Heart left ventricle (tissue), 16 donors: ENCODE results near the gene RGCC. TPM values are rescaled to one million over a fixed set of nuclear protein-coding genes. Genes with fewer than 3 reads are reported as not detected.

Experiments used
- ATAC-seq, 4 donors: fragments of 200-7000 bp; cut with Tn5 transposase; one replicate each; pipeline ENCODE4 v1.9.1; 2020 to 2022; ENCODE audit warnings: moderate library complexity in 4 of 4, mild to moderate bottlenecking in 3 of 4, moderate number of reproducible peaks in 1 of 4
- DNase-seq, 5 donors: peaks; one replicate each; pipeline ENCODE4 v3.0.0-alpha.2; 2020
- H3K27ac ChIP-seq, 12 donors: fragments of 200-600 bp; sonication (generic) in 4 of 12; one replicate each; pipeline versions ENCODE4 v1.5.0 to v1.8.0; 2016 to 2022; ENCODE audit warnings: mild to moderate bottlenecking in 2 of 12
- H3K27me3 ChIP-seq, 9 donors: fragments of 200-600 bp; sonication (generic) in 2 of 9; one replicate each; pipeline versions ENCODE4 v1.5.1 to v1.8.0; 2016 to 2022; ENCODE audit warnings: mild to moderate bottlenecking in 3 of 9
- H3K36me3 ChIP-seq, 9 donors: fragments of 200-600 bp; sonication (generic) in 2 of 9; one replicate each; pipeline versions ENCODE4 v1.5.0 to v1.8.0; 2018 to 2022; ENCODE audit warnings: mild to moderate bottlenecking in 2 of 9
- H3K4me1 ChIP-seq, 12 donors: fragments of 200-600 bp; sonication (generic) in 4 of 12; one replicate each; pipeline versions ENCODE4 v1.5.0 to v1.8.0; 2016 to 2022; ENCODE audit warnings: mild to moderate bottlenecking in 3 of 12
- H3K4me3 ChIP-seq, 12 donors: fragments of 200-600 bp; sonication (generic) in 4 of 12; one replicate each; pipeline versions ENCODE4 v1.5.0 to v1.8.0; 2017 to 2022; ENCODE audit warnings: mild to moderate bottlenecking in 9 of 12, moderate library complexity in 4 of 12
- H3K9me3 ChIP-seq, 12 donors: fragments of 200-600 bp; sonication (generic) in 4 of 12; one replicate each; pipeline versions ENCODE4 v1.5.0 to v1.8.0; 2016 to 2022; ENCODE audit warnings: mild to moderate bottlenecking in 1 of 12
- CTCF ChIP-seq, 12 donors: fragments of 200-600 bp; sonication (generic) in 4 of 12; IDR thresholded peaks; one replicate each; pipeline versions ENCODE4 v1.5.0 to v1.8.0; 2018 to 2022; ENCODE audit warnings: antibody characterized with exemption in 12 of 12, mild to moderate bottlenecking in 5 of 12
- POLR2A ChIP-seq, 2 donors: fragments of 450-650 bp; IDR thresholded peaks; one replicate each; pipeline ENCODE4 v1.6.1; 2017; ENCODE audit warnings: antibody characterized with exemption in 2 of 2, mild to moderate bottlenecking in 2 of 2, moderate library complexity in 2 of 2
- WGBS, 4 donors: extraction: QIAGEN DNeasy Blood & Tissue Kit in 2 of 4; methylation state at CpG; one replicate each; pipeline versions ENCODE4 v1.1.5 to v1.1.7; 2013 to 2018; 5-methylcytosine and 5-hydroxymethylcytosine counted together
- intact Hi-C, 10 donors: fragments of 100-400 bp; cut with DNase I; formaldehyde crosslinking; loops; one replicate each; pipeline versions ENCODE4 v1.11.1 to v1.14.2; 2022
- polyA plus RNA-seq, 2 donors: library from polyadenylated mRNA; stranded (reverse); fragments of 200-250 nt; gene quantifications; one replicate each; pipeline ENCODE4 v1.2.3, GENCODE V29; 2013
- total RNA-seq, 9 donors: library from RNA; depleted of rRNA in 2 of 9; stranded (reverse); fragments of >200 nt in 2 of 9; fragmentation: NEBNext Ultra II Directional in 3 of 9; extraction: Animal tissue kit (Norgen Biotek cat#: 25700) in 3 of 9; gene quantifications; one replicate each; pipeline versions ENCODE4 v1.1.0 to v1.2.4, GENCODE V29; 2016 to 2023
- donor health status: ischemic (EF 13 %, LVEDD 7.1; RV severe dilation, severe dysfunction).
- donor health status: healthy with polysubstance abuse.
- donor health status: DM: no; HTN: yes; CAD: no.
- donor health status: DM: no; HTN: no; CAD: no.
- donor health status: ischemic (EF 25% LVEDD 6.9; RV normal size, moderate dysfunction).
- donor health status: ischemic (EF 25% LVEDD 5.7; RV mildly dilated, moderate dysfunction).
- donor health status: healthy.
- donor health status: DM: yes; HTN: yes; CAD: no.
- donor health status: ischemic (EF 35%, LVEDD 5.7; RV mildly dilated, moderate dysfunction).
- donor health status: nonischemic (EF 11% LVEDD 7.7; RV severe dilation, severe dysfunction).
- donor health status: DM: yes; HTN: yes; CAD: no.
- donor health status: PGD.
- donor health status: ischemic (EF 29% LVEDD 5.4; RV normal size, mild dysfunction).
- donor health status: nonischemic (EF 23%, LVEDD 6.1; RV moderate dilation, normal function).

Gene RGCC
- total and polyA plus RNA-seq, 11 donors: 22.9 to 228 (median 48.6) TPM

- no peak for ATAC-seq
- H3K36me3 ChIP-seq: no peaks in the 10 kb centered on the region
- intact Hi-C loops: loop anchor here in 9 of 10 donors (2.0 to 10.0 kb wide), 3 partner anchors 241 to 244 kb away; no protein-coding TSS in a partner anchor
- 89 to 94% (median 90%) methylated on average over 5 of the region's 5 CpGs for WGBS, 4 donors
- no peaks in the 10 kb centered on the region for H3K27me3 ChIP-seq
- no peak for DNase-seq
- H3K4me3 ChIP-seq: no peak overlapping the region
- TF ChIP-seq POLR2A (IDR thresholded peaks at IDR 0.05) (no peak), CTCF (IDR thresholded peaks at IDR 0.05) (no peak)
- H3K9me3 ChIP-seq: no peaks in the 10 kb centered on the region
- no peak overlapping the region for H3K27ac ChIP-seq
- no peaks in the 10 kb centered on the region for H3K4me1 ChIP-seq
Observed at GRCh38 chr13:41411060-41411459, 46.3 kb upstream of the RGCC start.

GRCh38 chr13:41411522-41411921 is 45.8 kb upstream of the RGCC start:
- Histone ChIP-seq H3K27me3 (no peaks in the 10 kb centered on the region), H3K4me1 (no peaks in the 10 kb centered on the region), H3K4me3 (no peak overlapping the region), H3K27ac (no peak overlapping the region), H3K9me3 (no peaks in the 10 kb centered on the region), H3K36me3 (no peaks in the 10 kb centered on the region)
- peak in 11 of 12 donors; percentile 8 to 54 (median 39) for TF ChIP-seq CTCF (IDR thresholded peaks at IDR 0.05)
- no peak for TF ChIP-seq POLR2A (IDR thresholded peaks at IDR 0.05)
- intact Hi-C loops: loop anchor here in 9 of 10 donors (2.0 to 10.0 kb wide), 3 partner anchors 241 to 243 kb away; no protein-coding TSS in a partner anchor
- ATAC-seq (peak in 3 of 4 donors; percentile 54 to 57 (median 55)), DNase-seq (no peak)
- 46 to 57% (median 53%) methylated on average over 5 of the region's 5 CpGs for WGBS, 4 donors

- TF ChIP-seq POLR2A (IDR thresholded peaks at IDR 0.05) (no peak), CTCF (IDR thresholded peaks at IDR 0.05) (no peak)
- Histone ChIP-seq H3K27me3 (no peaks in the 10 kb centered on the region), H3K9me3 (peaks cover 0 to 6% (median 0%) of the 10 kb centered on the region in 12 donors), H3K27ac (no peak overlapping the region), H3K36me3 (no peaks in the 10 kb centered on the region), H3K4me3 (no peak overlapping the region), H3K4me1 (no peaks in the 10 kb centered on the region)
- ATAC-seq (no peak), DNase-seq (no peak)
- intact Hi-C loops: loop anchor here in 8 of 10 donors (5.0 to 10.0 kb wide), 2 partner anchors 238 to 241 kb away; no protein-coding TSS in a partner anchor
- 90 to 94% (median 92%) methylated on average over 5 of the region's 5 CpGs for WGBS, 4 donors
Observed at GRCh38 chr13:41413872-41414271, 43.5 kb upstream of the RGCC start.

- WGBS, 4 donors: 33 to 60% (median 41%) methylated on average over 3 of the region's 3 CpGs
- intact Hi-C loops: loop anchor here in 2 of 10 donors (10.0 kb wide), 1 partner anchor 239 kb away; no protein-coding TSS in a partner anchor
- ATAC-seq: no peak
- no peak for TF ChIP-seq POLR2A (IDR thresholded peaks at IDR 0.05)
- no peak for TF ChIP-seq CTCF (IDR thresholded peaks at IDR 0.05)
- Histone ChIP-seq H3K9me3 (peaks cover 0 to 6% (median 0%) of the 10 kb centered on the region in 12 donors), H3K4me3 (no peak overlapping the region), H3K36me3 (no peaks in the 10 kb centered on the region), H3K27me3 (no peaks in the 10 kb centered on the region), H3K4me1 (no peaks in the 10 kb centered on the region), H3K27ac (no peak overlapping the region)
- no peak for DNase-seq
Observed at GRCh38 chr13:41416276-41416675, 41.1 kb upstream of the RGCC start.
